Measurements from ENCODE around the gene TBC1D16.

The TBC1D16 gene

DNA sequence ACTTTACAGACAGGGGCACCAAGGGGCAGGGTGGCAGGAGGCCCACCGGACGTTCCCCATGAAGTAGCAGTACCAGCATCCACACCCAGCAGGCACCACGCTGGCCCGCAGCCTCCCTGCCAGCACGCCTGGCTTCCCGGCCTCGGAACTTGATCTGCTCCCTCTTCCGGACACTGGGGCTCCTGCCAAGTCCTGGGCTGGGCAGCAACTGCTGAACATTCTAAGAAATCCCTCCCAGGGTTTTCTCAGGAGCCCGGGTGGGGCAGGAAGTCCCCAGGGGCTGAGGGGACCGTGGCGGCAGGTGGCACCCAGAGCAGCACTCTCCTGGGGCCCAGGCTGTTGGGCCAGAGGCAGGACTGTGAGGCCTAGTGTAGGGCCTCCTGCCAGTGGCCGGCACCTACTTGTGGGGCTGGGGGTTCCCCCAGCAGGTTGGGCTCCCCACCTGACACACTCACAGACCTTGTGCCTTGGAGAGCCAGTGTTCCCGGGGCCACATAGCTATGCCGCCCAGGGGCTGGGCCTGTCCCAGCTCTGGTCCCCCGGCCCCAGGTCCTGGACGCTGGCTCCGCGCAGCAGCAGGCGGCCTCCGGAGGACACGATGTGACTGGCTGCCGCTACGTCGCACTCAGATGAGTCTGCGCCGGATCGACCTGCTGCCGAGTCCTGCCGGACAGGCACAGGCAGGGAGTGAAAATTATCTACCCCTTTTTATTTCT, 110.3 kb downstream of the TBC1D16 start:
- no peak for DNase-seq (ENCODE audit: low spot score)

DNA sequence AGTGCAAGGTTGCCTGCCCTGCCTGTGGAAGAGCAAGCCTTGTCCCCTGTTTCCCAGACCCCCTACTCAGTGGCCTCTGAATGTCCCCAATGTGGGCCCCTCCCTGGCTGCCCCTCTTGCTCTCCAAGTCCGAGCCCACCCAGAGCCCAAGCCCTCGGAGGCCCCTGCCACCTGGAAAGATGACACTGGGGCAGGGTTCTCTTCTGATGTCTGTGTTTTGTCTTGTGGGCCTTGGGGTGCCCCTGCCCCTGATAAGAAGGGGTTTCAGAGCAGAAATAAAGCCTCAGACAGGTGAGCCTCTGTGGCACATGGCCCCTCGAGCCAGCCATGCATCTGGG, 111.1 kb downstream of the TBC1D16 start:
- DNase-seq (ENCODE audit: low spot score), result no peak

DNA sequence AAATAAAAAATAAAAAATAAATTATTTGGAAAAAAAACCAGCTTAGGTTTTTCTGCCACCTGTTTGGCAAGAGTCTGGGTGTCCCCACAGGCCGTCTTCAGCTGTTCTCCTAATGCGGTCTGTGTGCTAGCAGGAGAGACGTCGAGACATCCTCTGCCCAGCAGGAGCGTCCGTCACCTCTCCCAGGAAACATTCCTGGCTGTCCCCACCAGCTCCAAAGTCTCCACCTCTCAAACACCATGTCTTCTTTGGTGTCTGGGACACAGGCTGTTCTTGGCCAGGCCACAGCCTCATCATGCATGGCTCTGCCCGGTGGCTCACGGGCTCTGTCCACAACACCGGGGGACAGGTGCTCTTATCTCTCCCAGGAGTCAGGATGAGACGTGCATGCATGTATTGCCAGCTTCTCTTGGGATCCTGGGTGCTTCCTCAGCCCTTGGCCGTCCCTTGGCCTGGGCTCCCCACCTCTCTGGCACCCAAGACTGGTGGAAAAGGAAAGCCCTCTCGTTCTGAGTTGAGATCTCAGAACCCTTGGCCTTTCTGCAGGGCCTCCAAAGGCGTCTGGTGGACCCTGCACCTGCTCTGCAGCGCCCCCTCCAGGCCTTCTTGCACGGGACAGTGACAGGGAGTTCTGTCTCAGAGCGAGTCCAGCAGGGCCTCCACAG, 111.6 kb downstream of the TBC1D16 start:
- DNase-seq (ENCODE audit: low spot score), result peak; percentile 68

DNA sequence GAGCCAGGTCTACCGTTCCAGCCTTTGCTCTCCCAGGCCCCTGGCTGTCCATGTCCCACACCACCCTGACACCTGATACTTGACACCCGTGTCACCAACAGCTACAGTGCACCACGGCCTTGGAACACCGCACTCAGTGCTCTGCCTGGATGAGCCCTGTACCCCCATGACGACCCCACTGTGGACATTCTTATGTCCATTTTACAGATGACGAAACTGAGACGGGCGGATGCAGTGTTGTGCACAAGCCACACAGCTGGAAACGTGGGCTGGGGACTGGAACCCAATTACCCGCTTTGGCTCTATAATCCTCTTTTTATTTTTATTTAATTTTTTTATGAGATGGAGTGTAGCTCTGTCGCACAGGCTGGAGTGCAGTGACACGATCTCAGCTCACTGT, 112.9 kb downstream of the TBC1D16 start:
- DNase-seq (ENCODE audit: low spot score), result no peak

DNA sequence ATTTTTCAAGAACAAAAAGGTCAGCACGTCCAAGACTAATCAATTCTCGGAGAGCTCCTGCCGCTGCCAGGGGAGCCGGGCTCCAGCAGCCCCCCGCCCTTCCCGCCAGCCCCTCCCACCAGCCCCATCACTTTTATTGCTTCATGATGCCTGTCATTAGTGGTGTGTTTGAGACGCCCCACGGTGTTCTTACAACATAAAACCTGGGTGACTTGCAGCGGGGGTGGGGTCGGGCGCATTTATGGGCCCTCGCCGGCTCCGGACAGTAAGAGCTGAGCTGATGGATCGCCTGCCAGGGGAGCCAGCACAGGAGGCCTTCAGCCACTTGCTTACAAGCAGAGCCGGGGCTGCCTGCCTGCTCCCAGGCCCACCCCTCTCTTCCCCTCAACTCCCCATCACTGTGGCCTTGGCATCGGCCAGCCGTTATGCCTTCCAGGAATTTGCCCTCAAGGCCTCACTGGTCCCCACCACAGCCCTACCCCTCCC, 113.5 kb downstream of the TBC1D16 start:
- no peak for DNase-seq (ENCODE audit: low spot score)

DNA sequence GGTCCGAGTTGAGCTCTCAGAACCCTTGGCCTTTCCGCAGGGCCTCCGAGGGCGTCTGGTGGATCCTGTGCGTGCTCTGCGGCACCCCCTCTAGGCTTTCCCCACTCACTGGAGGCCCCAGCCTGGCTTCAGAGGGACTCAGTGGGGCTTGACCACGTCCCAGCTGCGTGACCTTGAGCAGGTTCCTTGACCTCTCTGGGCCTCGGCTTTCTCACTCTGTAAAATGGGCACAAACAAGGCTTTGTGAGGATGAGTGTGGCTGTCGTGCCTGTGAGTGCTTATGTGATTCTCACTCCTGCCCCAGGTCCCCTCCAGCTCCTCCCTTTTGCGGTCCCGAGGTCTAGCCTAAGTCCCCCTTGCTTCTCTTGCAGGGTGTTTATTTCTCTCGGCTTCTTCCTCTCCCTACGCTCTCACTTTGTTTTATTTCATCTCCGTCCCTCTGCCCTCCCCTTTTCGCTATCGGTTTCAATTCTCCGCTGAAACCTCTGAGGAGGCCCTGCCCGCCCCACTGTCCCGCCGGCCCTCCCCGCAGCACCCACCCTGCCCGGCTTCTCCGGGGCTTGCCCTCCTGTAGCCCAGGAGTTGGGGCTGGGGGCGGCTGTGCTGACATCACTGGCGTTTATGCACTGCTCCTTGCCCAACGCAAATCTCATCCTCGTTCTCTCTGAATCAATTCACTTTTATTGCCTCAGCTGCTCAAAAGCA, 114.1 kb downstream of the TBC1D16 start:
- no peak for DNase-seq (ENCODE audit: low spot score)

DNA sequence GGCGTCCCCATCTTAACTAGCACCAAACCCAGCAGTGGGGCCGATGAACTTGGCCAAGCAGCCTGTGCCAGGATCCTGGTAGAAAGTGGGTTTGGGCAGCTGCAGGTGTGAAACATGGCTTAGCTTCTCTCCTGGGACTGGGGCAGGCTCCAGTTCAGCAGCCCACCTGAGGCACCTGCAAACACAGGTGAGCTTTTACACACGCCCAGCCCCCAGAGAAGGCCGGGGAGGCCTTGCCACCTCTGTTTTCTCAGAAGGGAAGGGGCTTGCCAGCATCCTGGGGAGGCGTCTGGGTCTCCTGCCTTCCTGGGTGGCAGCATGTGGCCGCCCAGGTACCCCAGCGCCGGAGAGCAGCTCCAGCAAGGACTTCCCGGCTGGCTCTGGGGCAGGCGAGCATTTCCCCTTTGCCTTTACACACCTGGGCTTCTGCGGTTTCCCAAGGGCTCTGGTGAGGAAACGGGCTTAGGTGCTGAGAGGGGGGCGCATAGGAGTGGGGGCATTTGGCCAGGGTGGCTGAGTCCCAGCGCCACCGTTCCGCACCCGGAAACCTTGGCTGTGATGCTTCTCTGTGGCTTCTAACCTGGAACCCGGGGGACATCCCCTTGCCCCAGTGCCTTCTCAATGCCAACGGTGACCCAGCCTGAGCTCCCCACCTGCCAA, 114.8 kb downstream of the TBC1D16 start:
- no peak for DNase-seq (ENCODE audit: low spot score)

DNA sequence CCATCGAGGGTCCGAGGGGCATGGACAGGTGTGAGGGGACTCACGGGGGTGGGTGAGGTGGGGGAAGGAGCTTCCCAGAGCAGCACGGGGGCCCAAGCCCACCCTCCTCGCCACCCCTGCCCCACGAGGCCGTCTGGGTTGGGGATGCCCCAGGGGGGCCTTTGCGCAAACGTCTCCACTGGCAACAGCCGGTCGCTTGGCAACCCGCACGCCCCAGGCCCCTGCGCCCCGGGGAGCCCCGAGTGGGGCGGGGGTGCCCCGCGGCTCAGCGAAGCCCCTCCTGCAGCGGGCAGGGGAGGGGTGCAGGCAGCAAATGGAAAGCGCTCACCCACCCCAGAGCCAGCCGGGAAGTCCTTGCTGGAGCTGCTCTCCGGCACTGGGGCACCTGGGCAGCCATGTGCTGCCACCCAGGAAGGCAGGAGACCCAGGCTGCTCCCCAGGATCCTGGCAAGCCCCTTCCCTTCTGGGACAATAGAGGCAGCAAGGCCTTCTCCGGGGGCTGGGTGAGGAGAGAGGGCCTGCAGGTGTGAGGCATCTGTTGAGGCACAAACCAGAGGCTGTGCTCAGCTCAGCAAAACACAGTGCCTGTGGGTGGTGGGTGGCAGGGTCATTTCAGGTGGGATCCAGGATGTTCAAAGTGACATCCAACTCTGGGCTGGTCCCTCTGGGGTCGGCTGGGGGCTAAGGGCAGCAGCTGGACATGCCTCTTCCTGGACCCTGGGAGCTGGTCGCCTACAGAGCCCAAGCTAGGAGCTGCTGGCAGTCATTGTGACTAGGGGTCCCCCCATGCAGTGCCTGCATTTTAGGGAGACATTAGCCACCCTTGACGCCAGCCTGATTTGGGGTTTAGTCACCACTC, 115.6 kb downstream of the TBC1D16 start:
- DNase-seq (ENCODE audit: low spot score), result no peak

DNA sequence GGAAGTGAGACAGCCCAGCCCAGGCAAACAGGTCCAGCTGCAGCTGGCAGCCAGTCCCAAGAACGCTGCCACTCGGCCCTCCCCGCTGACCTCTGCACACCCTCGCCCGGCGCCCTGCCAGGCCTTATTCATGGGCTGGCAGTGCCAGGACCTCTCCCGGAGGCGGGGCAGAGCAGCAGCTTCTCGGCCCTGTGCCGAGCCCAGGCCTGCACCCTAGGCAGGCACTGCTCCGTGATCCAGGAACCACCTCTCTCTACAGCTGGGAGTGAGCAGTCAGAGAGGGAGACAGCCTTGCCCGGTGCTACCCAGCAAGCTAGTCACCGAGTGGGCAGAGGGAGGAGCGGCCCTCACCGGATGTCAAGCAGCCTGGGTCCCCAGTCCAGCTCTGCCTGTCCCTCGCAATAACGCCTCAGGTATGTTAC, 116.5 kb downstream of the TBC1D16 start:
- DNase-seq (ENCODE audit: low spot score), result no peak

DNA sequence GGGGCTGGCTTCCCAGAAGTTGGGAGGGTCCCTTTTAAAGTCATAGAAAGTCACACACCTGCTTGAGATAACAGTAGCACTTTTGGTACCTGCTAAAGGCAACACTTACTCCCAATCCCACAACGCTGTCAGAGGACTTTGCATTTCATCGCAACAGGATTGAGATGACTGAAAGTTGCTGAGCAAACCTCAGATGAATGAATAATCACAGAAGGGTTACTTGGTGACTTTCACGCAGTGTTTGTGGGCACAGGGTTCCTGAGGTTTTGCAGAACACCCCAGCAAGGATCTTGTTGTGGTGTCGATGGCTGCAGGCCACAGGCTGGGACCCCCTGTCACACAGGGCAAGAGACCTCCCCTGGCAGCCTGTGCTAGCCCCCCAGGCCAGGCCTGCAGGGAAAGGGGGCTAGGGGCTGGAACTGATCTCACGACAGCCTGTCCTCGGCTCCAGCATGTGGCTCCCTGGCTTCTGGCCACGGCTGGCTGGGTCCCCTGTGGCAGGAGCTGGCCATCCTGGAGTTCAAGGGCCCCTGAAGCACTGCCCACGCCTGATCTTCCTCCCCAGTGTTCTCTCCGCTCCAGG, 117.0 kb downstream of the TBC1D16 start:
- no peak for DNase-seq (ENCODE audit: low spot score)

DNA sequence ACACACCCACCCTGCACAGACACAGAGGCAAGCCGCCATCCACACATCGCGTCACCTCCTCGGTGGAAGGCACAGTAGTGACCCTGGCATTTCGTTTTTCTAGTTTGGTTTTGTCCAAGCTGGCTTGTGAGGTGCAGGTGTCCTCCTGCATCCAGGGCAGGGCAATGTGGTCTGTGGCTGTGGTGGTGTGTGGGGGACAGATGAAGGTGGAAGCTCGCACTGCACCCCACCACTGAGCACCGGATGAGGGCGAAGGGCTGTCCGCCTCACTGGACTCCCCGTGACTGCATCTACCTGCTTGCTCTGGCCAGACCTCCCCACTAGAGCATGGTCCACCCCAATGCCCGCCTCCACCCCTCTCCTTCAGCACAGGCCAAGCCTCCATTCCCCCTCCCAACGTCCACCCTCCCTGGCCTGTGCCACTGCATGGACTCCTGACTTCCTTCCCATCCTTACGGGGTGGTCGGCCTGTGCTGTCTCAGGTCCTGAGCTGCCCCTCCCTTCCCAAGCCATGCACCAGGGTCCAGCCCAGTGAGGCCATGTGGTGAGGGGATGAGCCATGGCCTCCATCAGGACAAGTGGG, 117.7 kb downstream of the TBC1D16 start:
- DNase-seq (ENCODE audit: low spot score), result no peak

DNA sequence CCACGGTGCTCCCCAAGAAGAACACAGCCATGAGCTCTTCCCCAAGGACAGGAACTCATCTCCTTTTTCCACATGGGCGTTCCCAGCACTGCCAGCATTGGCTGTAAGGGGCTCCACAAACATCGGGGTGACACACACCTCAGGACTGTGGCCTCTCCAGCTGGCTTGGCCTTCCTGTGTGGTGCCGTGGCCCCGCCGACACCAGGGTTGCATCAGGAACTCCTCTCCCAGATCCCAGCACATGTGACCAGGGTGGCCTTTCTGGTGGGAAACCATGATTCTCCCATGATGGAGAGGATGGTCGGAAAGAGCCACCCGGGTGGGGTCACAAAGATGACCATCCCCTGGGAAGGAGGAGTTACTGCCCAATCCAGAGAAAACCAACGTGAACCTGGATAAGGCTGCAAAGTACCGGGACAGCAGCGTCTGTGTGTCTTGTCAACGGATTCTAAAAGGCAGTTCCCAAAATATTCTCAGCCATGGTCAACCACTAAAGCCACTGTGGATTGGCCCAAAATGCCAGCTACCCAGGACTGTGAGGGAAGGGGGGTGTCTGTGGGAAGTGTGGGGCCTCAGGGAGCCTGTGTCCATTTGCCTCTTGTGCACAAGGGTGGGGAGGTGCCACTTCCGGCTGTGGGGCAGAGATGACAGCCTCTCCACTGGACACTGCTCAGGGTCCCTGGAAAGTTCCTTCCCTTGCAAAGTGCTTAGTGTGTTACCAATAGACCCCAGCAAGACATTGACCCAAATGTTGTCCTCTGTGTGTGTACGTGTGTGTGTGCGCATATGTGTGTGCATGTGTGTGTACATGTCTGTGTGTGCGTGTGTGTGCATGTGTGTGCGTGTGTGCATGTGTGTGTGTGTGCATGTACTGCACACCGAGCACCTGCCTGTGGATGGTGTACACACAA, 118.4 kb downstream of the TBC1D16 start:
- DNase-seq (ENCODE audit: low spot score), result no peak

DNA sequence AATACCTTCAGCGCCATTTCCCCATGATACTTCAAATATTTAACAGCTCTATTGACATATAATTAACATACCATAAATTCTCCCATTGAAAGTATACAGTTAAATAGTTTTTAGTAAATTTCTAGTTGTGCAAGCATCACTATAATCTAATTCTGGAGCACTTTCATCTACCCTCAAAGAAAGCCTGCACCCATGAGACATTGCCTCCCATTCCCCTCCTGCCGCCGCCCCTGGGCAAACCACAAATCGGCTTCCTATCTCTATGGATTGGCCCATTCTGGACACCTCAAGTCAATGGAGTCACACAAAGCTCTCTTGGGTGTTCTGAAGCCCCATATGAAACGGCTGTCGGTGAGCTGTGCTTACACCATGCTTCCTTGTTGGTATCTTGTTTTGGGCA, 119.2 kb downstream of the TBC1D16 start:
- no peak for DNase-seq (ENCODE audit: low spot score)

DNA sequence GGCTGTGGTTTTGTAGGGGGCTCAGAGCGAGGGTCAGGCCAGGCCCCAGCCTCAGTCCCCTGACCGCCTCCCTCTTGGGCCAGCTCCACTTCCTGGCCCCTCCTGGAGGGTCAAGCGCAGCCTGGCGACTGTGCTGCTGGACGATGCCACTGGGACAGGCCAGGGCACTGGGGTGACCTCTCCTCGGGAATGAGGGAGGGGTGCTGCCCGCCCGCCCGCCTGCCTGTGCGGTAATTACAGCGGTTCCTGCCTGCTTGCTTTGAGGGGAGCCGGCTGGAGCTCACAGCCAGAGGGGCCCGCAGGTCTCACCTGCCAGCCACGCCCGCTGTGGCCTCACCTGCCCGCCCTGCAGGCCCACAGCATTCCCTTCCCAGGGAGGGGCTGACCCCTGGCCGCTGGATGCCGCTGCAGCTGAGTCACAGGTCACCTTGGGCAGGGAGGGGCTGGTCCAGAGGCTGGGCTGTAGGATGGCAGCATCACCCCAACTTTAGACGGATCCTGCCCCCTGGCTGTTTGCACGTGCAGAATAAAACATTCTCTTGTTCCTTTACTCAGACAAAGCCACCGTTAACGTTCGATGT, 119.7 kb downstream of the TBC1D16 start:
- peak; percentile 39 for DNase-seq (ENCODE audit: low spot score)

DNA sequence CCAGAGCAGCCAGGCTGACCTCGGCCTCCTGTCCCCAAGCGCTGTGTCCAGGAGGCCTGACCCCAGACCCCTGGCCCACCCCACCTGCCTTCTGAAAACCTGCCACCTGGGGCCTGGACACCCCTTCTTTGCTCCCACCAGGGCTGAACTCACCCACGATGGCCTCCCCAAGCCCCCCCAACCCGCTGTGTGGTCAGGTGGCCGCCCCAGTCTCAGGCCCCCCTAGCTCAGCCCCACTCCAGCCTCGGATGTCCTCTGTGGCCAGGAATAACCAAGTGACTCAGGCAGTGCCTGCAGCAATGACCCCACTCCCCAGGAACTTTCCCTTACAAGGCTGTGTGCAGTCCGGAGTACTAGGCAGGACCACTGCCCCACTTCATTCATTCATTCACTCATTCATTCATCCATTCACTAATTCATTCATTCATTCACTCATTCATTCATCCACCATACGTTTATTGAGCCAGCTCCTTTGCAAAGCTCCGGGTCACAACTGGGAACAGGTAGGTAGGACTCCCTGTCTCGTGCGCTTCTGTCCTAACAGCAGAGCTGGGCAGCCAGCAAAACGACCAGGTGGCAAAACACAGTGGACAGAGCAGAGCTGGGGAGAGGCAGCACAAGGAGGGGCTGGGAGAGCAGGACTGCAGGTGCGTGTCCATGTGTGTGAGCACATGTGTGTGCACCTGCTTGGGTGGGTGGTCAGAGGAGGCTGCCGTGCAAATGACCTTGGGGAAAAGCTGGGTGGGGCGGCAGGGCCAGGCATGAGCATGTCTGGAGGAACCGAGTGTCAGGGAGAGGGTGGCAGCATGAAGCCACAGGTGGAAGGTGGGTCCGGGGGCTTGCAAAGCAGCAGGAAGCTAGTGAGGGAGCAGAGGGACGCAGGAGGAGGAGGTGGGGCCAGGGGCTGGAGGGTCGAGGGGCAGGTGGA, 120.6 kb downstream of the TBC1D16 start:
- no peak for DNase-seq (ENCODE audit: low spot score)

DNA sequence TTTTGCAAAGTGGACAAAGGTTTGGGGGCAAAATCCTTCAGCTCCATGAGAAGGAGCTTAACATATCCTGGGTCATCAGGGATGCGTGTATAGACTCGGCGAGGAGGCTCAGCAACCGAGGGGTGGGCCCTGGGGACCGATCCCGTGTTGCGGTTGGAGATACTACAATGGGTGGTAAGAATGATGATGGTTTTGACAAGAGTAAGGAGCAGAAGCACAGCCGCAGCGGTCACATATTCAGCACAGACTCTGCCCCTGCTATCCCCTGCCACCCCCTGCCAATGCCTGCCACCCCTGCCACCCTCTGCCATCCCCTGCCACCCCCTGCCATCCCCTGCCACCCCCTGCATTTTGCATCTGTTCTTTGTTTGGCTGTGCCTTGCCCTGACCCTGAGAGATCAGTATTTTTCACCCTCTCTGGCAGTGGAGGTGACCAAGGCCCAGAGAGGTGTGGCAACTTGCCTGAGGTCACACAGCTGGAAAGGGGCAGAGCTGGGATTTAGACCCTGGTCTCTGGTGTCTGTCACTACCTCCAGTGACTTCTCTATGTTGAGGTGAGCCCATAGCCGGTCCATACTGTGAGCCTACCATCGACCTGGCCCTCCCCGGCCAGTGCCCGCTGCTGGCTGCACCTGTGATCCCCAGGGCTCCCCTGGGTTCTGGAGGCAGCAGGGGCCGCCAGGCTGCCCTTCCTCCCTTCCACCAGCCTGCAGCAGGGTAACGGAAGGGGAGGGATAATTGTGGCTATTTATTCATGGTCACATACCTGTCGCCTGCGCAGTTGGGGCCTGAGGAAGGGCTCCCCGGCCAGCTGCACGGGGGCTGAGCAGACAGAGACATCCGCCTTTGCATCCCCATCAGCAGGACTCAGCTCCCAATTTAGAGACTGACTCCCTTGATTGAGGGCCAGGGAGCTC, 121.5 kb downstream of the TBC1D16 start:
- DNase-seq (ENCODE audit: low spot score), result no peak

DNA sequence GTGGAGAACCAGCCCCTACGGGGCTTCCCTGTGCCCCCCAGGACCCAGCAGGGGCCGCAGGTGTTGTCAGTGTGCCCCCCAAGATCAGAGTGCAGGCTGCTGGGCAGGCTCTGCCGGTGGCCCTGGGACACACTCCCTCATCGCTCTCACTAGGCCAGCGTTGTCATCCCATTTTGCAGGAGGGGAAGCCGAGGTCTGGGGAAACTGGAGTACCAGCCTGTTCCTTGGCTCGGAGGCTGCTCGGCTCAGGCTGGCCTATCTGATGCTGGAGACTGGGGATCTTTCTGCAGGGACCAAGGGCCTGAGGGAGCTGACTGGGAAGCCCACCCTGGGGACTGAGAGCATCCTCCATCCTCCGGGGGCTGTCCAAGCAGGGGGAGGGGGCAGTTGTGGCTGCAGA, 122.2 kb downstream of the TBC1D16 start:
- no peak for DNase-seq (ENCODE audit: low spot score)
